ENCODE results near the gene DPP4. TPM values are rescaled to one million over a fixed set of nuclear protein-coding genes. Genes with fewer than 3 reads are reported as not detected.

Gene DPP4
- total and polyA plus RNA-seq, 2 donors from 2014 or later: 29.4 to 74.8 TPM

- TF ChIP-seq CTCF (IDR thresholded peaks at IDR 0.05; ENCODE audit: borderline replicate concordance, extremely low read depth, insufficient read depth): no peak
Measured at GRCh38 chr2:162017233-162017632, 56.8 kb downstream of the DPP4 start.

GRCh38 chr2:162016080-162016479, 57.9 kb downstream of the DPP4 start:
- Histone ChIP-seq H3K9ac (ENCODE audit: low read length in 3 of 3) (no peak overlapping the region), H3K4me1 (ENCODE audit: control insufficient read depth in 2 of 3, insufficient read depth in 2 of 3, low read depth in 1 of 3, low read length in 3 of 3) (no peaks in the 10 kb centered on the region), H3K4me3 (ENCODE audit: low read length in 3 of 3) (no peak overlapping the region), H3K9me3 (ENCODE audit: control insufficient read depth in 2 of 3, insufficient read depth in 1 of 3, low read length in 3 of 3) (no peaks in the 10 kb centered on the region), H3K36me3 (ENCODE audit: control insufficient read depth in 2 of 3, insufficient read depth in 3 of 3, low read length in 3 of 3) (no peaks in the 10 kb centered on the region), H3K27me3 (ENCODE audit: control insufficient read depth, insufficient read depth, low read length) (no peaks in the 10 kb centered on the region), H3K27ac (ENCODE audit: low read depth in 2 of 2, low read length in 2 of 2) (no peak overlapping the region)
- no peak for TF ChIP-seq CTCF (IDR thresholded peaks at IDR 0.05; ENCODE audit: borderline replicate concordance, extremely low read depth, insufficient read depth)
- no peak for DNase-seq
- FAIRE-seq: no peak
- intact Hi-C loops (cut with DNase I): no loop called here

More at GRCh38 chr2:162017233-162017632, 56.8 kb downstream of the DPP4 start:
- Histone ChIP-seq H3K4me3 (ENCODE audit: low read length in 3 of 3) (no peak overlapping the region), H3K9me3 (ENCODE audit: control insufficient read depth in 2 of 3, insufficient read depth in 1 of 3, low read length in 3 of 3) (no peaks in the 10 kb centered on the region), H3K9ac (ENCODE audit: low read length in 3 of 3) (no peak overlapping the region), H3K27ac (ENCODE audit: low read depth in 2 of 2, low read length in 2 of 2) (no peak overlapping the region), H3K36me3 (ENCODE audit: control insufficient read depth in 2 of 3, insufficient read depth in 3 of 3, low read length in 3 of 3) (no peaks in the 10 kb centered on the region), H3K4me1 (ENCODE audit: control insufficient read depth in 2 of 3, insufficient read depth in 2 of 3, low read depth in 1 of 3, low read length in 3 of 3) (peaks cover 0 to 4% (median 0%) of the 10 kb centered on the region in 3 donors), H3K27me3 (ENCODE audit: control insufficient read depth, insufficient read depth, low read length) (no peaks in the 10 kb centered on the region)
- DNase-seq: no peak
- FAIRE-seq: no peak
- intact Hi-C loops (cut with DNase I): no loop called here

GRCh38 chr2:162014751-162015150, 59.3 kb downstream of the DPP4 start:
- Histone ChIP-seq H3K9me3 (ENCODE audit: control insufficient read depth in 2 of 3, insufficient read depth in 1 of 3, low read length in 3 of 3) (no peaks in the 10 kb centered on the region), H3K36me3 (ENCODE audit: control insufficient read depth in 2 of 3, insufficient read depth in 3 of 3, low read length in 3 of 3) (no peaks in the 10 kb centered on the region), H3K27me3 (ENCODE audit: control insufficient read depth, insufficient read depth, low read length) (no peaks in the 10 kb centered on the region), H3K4me1 (ENCODE audit: control insufficient read depth in 2 of 3, insufficient read depth in 2 of 3, low read depth in 1 of 3, low read length in 3 of 3) (no peaks in the 10 kb centered on the region), H3K9ac (ENCODE audit: low read length in 3 of 3) (no peak overlapping the region), H3K4me3 (ENCODE audit: low read length in 3 of 3) (no peak overlapping the region), H3K27ac (ENCODE audit: low read depth in 2 of 2, low read length in 2 of 2) (no peak overlapping the region)
- TF ChIP-seq CTCF (IDR thresholded peaks at IDR 0.05; ENCODE audit: borderline replicate concordance, extremely low read depth, insufficient read depth): no peak
- no peak for FAIRE-seq
- intact Hi-C loops (cut with DNase I): no loop called here
- DNase-seq: no peak
